Thyroid gland (tissue), 4 donors: Measurements from ENCODE around the gene CKAP4. TPM values are rescaled to one million over a fixed set of nuclear protein-coding genes. Genes with fewer than 3 reads are reported as not detected.

Source experiments
- DNase-seq, 2 donors: peaks; one replicate each; pipeline ENCODE4 v3.0.0-alpha.2; 2019
- H3K27ac ChIP-seq, 3 donors: fragments of 200-600 bp; sonication (generic); 1 replicate in 2 of 3; 2 replicates in 1 of 3; pipeline ENCODE4 v1.5.1; 2016 to 2019; ENCODE audit warnings: mild to moderate bottlenecking in 1 of 3, moderate library complexity in 1 of 3
- H3K27me3 ChIP-seq: fragments of 200-600 bp; sonication (generic); one replicate; pipeline ENCODE4 v1.5.1; 2019
- H3K36me3 ChIP-seq, 2 donors: fragments of 200-600 bp; sonication (generic); one replicate each; pipeline ENCODE4 v1.5.1; 2016 to 2019
- H3K4me1 ChIP-seq, 2 donors: fragments of 200-600 bp; sonication (generic); one replicate each; pipeline ENCODE4 v1.5.1; 2017 to 2019
- H3K4me3 ChIP-seq, 3 donors: fragments of 200-600 bp; sonication (generic); replicated peaks in 1 of 3; 1 replicate in 2 of 3; 2 replicates in 1 of 3; pipeline ENCODE4 v1.5.1; 2016; ENCODE audit warnings: mild to moderate bottlenecking in 1 of 3
- H3K9me3 ChIP-seq: fragments of 200-600 bp; sonication (generic); one replicate; pipeline ENCODE4 v1.5.1; 2017
- POLR2A ChIP-seq, 2 donors: fragments of 450-650 bp; IDR thresholded peaks; one replicate each; pipeline ENCODE4 v1.6.1; 2017; ENCODE audit warnings: antibody characterized with exemption in 2 of 2, mild to moderate bottlenecking in 2 of 2, moderate library complexity in 1 of 2
- WGBS, 2 donors: methylation state at CpG; one replicate each; pipeline ENCODE4 v1.1.5; 2017; 5-methylcytosine and 5-hydroxymethylcytosine counted together
- intact Hi-C: fragments of 100-400 bp; cut with DNase I; formaldehyde crosslinking; loops from one replicate; pipeline ENCODE4 v1.15.1; 2023
- total RNA-seq, 4 donors: library from RNA; depleted of rRNA; stranded (reverse); fragments of >200 nt; gene quantifications; one replicate each; pipeline ENCODE4 v1.2.3, GENCODE V29; 2016
- TF ChIP-seq, protein P1 (sequence below), 6 experiments: fragments of 200-600 bp in 3 of 6; fragments of 450-650 bp in 3 of 6; sonication (generic) in 3 of 6; IDR thresholded peaks; one replicate each; pipeline ENCODE4 v1.5.1; 2016 to 2019; ENCODE audit warnings: antibody characterized with exemption in 6 of 6, mild to moderate bottlenecking in 2 of 6, inconsistent platforms in 1 of 6, moderate library complexity in 1 of 6

Gene CKAP4
- total RNA-seq, 4 donors from 2014 or later, result 40.7 to 55.5 (median 48.9) TPM

DNA sequence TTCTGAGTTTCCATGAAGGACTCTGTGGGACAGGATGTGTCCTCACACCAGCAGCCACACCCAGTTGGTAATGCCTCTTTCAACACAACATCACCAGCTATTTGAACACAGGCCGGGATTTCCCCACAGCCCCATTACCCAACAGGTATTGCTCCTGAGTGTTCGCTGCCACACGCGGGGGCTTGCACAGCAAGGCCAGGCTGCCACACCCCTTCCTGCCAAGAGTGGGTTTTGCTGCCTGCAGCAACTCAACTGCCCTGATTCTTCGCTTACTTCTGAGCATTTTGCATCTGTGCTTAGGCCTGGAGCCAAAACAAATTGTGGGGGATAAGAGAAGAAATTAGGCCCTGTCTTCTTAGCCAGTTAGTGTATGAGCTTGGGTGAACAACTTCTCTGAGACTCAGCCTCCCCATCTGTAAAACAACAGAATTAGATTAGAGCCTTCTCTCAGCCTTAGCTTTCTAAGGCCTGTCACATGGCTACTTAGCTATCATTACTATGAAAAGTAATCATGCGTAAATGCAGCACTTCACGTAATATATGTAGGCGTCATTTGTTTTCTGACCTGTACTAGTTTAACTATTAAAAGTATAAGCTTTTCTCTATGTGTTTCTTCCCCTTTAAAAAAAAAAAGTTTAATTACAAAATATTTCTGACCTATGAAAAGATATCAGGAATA lies 20.0 kb downstream of the CKAP4 start:
- 31 to 32% methylated on average over 8 of the region's 8 CpGs for WGBS, 2 donors
- intact Hi-C loops, result loop anchor here (2.0 to 10.0 kb wide), 3 partner anchors 55 to 810 kb away; no protein-coding TSS in a partner anchor
- peaks cover 11 to 16% of the 10 kb centered on the region in 2 donors for H3K4me1 ChIP-seq

DNA sequence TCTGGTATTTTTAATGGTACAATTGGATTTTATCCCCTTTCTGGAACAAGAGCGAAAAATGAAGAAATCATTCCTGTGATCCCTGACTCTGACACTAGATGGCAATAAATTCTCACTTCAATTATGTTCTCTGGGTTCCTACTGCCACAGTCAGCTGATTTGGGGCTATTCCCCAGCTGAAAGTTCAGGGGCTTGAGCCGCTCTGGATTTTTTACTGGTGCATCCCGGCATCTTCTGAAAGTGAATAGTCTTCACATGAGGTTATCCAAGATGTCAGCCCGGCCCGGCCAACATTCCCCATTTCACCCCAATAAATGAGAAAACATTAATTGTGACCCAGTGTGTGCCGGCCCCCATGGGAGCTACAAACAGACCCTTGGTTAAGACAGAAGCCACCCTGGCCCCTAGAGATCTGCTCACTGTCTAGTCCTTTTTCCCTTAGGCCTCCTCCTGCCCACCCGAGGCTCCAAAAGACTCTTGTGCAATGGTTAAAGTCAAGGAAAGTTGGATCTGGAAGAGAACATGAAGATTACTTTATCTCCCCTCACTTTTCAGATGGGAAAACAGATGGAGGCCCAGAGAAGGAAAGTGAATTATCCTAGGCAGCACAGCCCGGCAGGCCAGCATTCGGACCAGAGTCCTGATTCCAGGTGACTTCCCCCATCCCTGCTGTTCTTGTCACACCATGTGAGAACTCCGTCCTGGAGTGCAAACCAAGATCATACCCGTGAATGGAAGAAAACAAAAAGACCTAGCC lies 20.8 kb downstream of the CKAP4 start:
- 47 to 56% methylated on average over 11 of the region's 11 CpGs for WGBS, 2 donors
- Histone ChIP-seq H3K27ac (peak overlapping the region in 1 of 3 donors; percentile 9), H3K9me3 (no peaks in the 10 kb centered on the region)

More for the DNA sequence above, 20.0 kb downstream of the CKAP4 start:
- no peaks in the 10 kb centered on the region for H3K27me3 ChIP-seq
- TF ChIP-seq, protein P1, sequence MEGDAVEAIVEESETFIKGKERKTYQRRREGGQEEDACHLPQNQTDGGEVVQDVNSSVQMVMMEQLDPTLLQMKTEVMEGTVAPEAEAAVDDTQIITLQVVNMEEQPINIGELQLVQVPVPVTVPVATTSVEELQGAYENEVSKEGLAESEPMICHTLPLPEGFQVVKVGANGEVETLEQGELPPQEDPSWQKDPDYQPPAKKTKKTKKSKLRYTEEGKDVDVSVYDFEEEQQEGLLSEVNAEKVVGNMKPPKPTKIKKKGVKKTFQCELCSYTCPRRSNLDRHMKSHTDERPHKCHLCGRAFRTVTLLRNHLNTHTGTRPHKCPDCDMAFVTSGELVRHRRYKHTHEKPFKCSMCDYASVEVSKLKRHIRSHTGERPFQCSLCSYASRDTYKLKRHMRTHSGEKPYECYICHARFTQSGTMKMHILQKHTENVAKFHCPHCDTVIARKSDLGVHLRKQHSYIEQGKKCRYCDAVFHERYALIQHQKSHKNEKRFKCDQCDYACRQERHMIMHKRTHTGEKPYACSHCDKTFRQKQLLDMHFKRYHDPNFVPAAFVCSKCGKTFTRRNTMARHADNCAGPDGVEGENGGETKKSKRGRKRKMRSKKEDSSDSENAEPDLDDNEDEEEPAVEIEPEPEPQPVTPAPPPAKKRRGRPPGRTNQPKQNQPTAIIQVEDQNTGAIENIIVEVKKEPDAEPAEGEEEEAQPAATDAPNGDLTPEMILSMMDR (IDR thresholded peaks at IDR 0.05), result no peak
- no peak for TF ChIP-seq POLR2A (IDR thresholded peaks at IDR 0.05)
- no peak overlapping the region for H3K4me3 ChIP-seq
- no peaks in the 10 kb centered on the region for H3K9me3 ChIP-seq
- H3K27ac ChIP-seq, result peak overlapping the region in 1 of 3 donors; percentile 9
- DNase-seq, result peak; percentile 50 to 54
- no peaks in the 10 kb centered on the region for H3K36me3 ChIP-seq

DNA sequence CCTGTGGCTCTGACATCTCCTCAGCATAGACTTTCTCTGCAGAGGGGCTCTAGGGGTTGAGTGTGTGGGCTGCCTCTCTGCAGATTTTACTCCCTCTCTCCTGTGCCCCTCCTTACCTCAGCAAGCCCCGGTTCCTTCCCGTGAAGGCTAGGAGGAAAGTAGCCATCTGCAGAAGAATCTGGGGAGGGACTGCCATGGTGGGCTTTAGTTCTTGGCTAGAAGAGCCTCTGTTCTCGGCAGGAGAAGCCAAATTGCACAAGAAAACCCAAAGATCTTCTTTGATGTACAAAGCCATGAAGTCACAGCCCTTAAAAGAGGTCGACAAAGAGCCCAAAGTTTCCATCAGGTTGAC lies 23.5 kb downstream of the CKAP4 start:
- WGBS, 2 donors, result 27 to 31% methylated on average over 4 of the region's 4 CpGs
- intact Hi-C loops, result loop anchor here (10.0 kb wide), 1 partner anchor 120 kb away; no protein-coding TSS in a partner anchor
- TF ChIP-seq, protein P1 (IDR thresholded peaks at IDR 0.05), result no peak
- no peak for TF ChIP-seq POLR2A (IDR thresholded peaks at IDR 0.05)

More for the DNA sequence above, 20.8 kb downstream of the CKAP4 start:
- Histone ChIP-seq H3K4me1 (peaks cover 11 to 16% of the 10 kb centered on the region in 2 donors), H3K27me3 (no peaks in the 10 kb centered on the region), H3K36me3 (no peaks in the 10 kb centered on the region), H3K4me3 (no peak overlapping the region)
- intact Hi-C loops, result loop anchor here (2.0 to 10.0 kb wide), 3 partner anchors 56 to 810 kb away; no protein-coding TSS in a partner anchor
- peak in 1 of 2 donors; percentile 18 for DNase-seq
- no peak for TF ChIP-seq POLR2A (IDR thresholded peaks at IDR 0.05)
- TF ChIP-seq, protein P1 (IDR thresholded peaks at IDR 0.05), result peak; percentile 41 to 82 (median 68)

DNA sequence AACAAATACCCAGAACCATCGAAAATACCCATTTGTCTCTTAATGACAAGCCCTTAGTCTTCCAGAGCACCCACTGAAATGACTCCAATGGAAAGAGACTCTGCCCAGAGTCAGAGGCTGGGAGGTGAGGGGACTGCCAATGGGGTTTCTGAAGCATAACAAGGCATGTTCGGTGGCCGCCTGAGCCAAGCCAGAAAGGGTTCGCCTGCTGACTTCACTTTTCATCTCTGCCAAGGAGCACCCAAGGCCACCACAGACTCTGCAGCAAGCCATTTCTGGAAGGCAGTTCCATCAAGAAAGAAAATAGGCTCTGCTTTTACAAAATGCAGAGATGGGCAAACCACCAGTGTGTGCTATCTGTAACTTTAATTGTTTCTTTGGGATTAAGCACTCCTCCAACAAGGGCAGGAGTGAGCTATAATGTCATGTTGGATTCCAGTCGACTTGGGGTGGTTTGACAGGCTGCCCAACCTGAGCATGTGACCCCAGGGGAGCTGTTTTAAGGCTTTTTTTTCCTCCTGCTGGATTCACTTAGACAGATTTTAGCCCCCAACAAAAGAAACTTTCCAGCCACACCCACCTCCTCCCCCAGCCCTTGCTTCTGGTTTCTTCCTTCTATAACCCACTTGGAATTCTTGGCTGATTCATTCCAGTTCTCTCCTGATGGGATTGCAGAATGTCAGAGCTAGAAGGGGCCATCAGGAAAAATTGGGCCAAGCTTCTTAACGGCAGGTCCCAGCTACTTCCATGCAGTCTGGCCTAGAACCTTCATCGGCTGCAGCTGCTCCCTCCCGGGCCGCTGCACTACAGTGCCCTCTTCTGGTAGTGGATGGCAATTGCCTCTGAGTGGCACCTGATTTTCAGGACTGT lies 24.1 kb downstream of the CKAP4 start:
- peak; percentile 61 to 71 for DNase-seq
- Histone ChIP-seq H3K27ac (no peak overlapping the region), H3K36me3 (no peaks in the 10 kb centered on the region), H3K4me1 (peaks cover 11 to 16% of the 10 kb centered on the region in 2 donors), H3K4me3 (no peak overlapping the region), H3K9me3 (no peaks in the 10 kb centered on the region), H3K27me3 (no peaks in the 10 kb centered on the region)
- TF ChIP-seq, protein P1 (IDR thresholded peaks at IDR 0.05), result peak; percentile 70 to 94 (median 84)
- no peak for TF ChIP-seq POLR2A (IDR thresholded peaks at IDR 0.05)
- 19 to 25% methylated on average over 9 of the region's 9 CpGs for WGBS, 2 donors
- intact Hi-C loops, result loop anchor here (10.0 kb wide), 1 partner anchor 121 kb away; no protein-coding TSS in a partner anchor

More for the DNA sequence above, 23.5 kb downstream of the CKAP4 start:
- Histone ChIP-seq H3K4me1 (peaks cover 11 to 16% of the 10 kb centered on the region in 2 donors), H3K36me3 (no peaks in the 10 kb centered on the region), H3K27me3 (no peaks in the 10 kb centered on the region), H3K9me3 (no peaks in the 10 kb centered on the region), H3K4me3 (no peak overlapping the region), H3K27ac (no peak overlapping the region)
- no peak for DNase-seq
